Measurements from ENCODE around the gene TUBA8.
"Not testable (repeated sequence)": the region's sequence is repeated elsewhere in the genome, so short reads cannot be mapped to it uniquely, and the experiment has no call there.

Gene TUBA8

GRCh38 chr22:18108187-18108586 is 2.4 kb upstream of the TUBA8 start:
- DNase-seq: no peak

- no peak for DNase-seq
Observed at GRCh38 chr22:18109410-18110193, 1.0 kb upstream of the TUBA8 start.

- DNase-seq: no peak
Observed at GRCh38 chr22:18110954-18111758, 547 bp downstream of the TUBA8 start.

- DNase-seq: no peak
Observed at GRCh38 chr22:18111759-18112330, 1.2 kb downstream of the TUBA8 start.

GRCh38 chr22:18112440-18112839 is 1.8 kb downstream of the TUBA8 start:
- DNase-seq: no peak

GRCh38 chr22:18113680-18114394 is 3.2 kb downstream of the TUBA8 start:
- DNase-seq: no peak

- DNase-seq: no peak
Observed at GRCh38 chr22:18114495-18114894, 3.9 kb downstream of the TUBA8 start.

- no peak for DNase-seq
Observed at GRCh38 chr22:18114976-18115652, 4.5 kb downstream of the TUBA8 start.

GRCh38 chr22:18115906-18116371 is 5.3 kb downstream of the TUBA8 start:
- DNase-seq: no peak

- DNase-seq: no peak
Observed at GRCh38 chr22:18116634-18117033, 6.0 kb downstream of the TUBA8 start.

- no peak for DNase-seq
Observed at GRCh38 chr22:18118345-18118915, 7.8 kb downstream of the TUBA8 start.

- DNase-seq: no peak
Observed at GRCh38 chr22:18119409-18120110, 9.0 kb downstream of the TUBA8 start.

GRCh38 chr22:18120857-18121256 is 10.2 kb downstream of the TUBA8 start:
- no peak for DNase-seq

- no peak for DNase-seq
Observed at GRCh38 chr22:18121506-18121905, 10.9 kb downstream of the TUBA8 start.

GRCh38 chr22:18121954-18122554 is 11.4 kb downstream of the TUBA8 start:
- DNase-seq: no peak

- DNase-seq: not testable (repeated sequence)
Observed at GRCh38 chr22:18123476-18124025, 12.9 kb downstream of the TUBA8 start.

- DNase-seq: no peak
Observed at GRCh38 chr22:18126606-18127005, 16.0 kb downstream of the TUBA8 start.

GRCh38 chr22:18130018-18130417 is 19.4 kb downstream of the TUBA8 start:
- DNase-seq: no peak

GRCh38 chr22:18130699-18131429 is 20.3 kb downstream of the TUBA8 start:
- no peak for DNase-seq

- DNase-seq: no peak
Observed at GRCh38 chr22:18133452-18133851, 22.8 kb downstream of the TUBA8 start.

All from NCI-H2107 (cell line).